ENCODE measurements around the gene CCDC63.
"Not testable (repeated sequence)": the region's sequence is repeated elsewhere in the genome, so short reads cannot be mapped to it uniquely, and the experiment has no call there.

The CCDC63 gene

DNA sequence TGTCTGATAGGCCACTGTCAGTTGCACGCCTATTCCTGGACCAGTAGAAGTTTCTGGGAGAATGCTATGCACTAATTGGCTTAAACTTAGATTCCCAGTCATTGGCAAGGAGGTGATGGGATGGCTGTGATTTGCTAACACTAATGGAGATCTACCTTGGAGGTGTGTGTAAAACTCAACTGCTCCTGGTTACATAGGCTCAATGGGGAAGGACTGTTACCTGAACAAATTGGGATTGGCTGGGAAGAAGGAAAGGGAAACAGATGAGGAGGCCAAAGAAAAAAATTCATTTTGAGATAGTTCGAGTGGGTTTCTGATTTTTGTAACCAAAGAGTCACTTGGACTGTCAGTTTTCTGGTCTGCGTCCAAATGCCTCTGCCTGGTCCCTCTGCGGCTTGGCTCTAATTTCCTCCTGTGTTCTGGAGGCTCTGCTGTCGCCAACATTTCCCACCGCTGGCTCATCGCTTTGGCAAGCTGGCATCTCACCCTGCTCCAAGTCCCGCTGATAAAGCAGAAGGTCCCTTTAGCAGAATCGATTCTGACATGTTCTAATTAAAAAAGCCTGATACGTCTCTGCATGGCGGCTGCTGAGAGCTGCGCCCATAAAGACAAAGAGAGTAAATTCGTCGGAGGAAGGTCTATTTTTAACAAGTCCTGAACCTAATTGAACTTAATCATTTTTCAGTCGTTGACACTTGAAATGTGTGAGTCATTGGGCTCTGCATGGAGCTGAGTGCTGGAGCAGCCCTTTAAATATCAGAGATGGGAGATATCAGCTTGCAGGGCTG is 2.0 kb upstream of the CCDC63 start:
- no peak for DNase-seq

GRCh38 chr12:110845339-110845682 is 1.5 kb upstream of the CCDC63 start:
- no peak for DNase-seq

DNA sequence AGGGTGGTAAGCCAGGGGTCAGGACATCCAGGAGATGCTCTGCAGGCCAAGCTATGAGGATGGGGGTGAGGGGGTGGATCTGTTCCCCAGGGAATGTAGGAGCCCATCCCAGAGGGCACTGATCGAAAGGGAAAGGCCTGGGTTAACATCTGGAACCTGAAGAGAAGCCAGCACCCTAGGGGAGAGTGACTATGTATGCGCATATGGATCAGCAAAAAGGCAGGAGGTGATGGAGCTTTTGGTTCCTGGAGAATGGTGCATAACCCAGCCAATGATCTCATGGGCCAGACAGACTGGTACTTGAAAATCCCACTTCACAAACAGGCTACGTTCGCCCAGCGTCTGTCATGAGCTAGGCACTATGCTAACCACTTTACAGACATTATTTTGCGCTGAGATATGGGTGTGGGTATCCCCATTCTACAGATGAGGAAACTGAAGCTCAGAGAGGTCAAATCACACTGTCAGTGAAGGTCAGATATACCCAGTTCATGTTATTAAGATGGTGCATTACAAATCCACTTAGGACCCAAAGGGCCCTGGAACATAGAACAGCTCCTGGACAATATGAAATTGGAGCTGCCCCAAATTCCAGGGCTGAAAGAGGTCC is 1.6 kb downstream of the CCDC63 start:
- DNase-seq = no peak

- no peak for DNase-seq
Observed at GRCh38 chr12:110849221-110849620, 2.4 kb downstream of the CCDC63 start.

GRCh38 chr12:110849748-110850403 is 3.1 kb downstream of the CCDC63 start:
- DNase-seq = no peak

DNA sequence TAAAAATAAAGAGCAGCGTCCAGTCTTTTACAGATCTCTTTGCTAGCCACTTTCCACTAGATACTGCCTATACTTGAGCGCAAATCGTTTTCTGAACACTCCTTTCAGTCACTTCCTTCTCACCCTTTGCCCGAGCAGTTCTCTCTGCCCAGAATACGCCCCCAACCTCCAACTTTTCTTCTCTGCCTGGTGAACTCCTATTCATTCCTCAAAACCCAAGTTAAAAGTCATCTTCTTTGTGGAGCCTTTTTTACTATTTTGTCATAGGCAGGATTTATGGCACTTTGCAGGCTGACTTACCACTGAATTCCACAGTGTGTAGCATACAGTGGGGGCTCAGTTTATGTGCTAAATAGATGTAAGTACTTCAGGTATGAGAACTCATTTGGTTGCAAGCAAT is 4.0 kb downstream of the CCDC63 start:
- no peak for DNase-seq

- DNase-seq = no peak
Observed at GRCh38 chr12:110853836-110854235, 7.0 kb downstream of the CCDC63 start.

DNA sequence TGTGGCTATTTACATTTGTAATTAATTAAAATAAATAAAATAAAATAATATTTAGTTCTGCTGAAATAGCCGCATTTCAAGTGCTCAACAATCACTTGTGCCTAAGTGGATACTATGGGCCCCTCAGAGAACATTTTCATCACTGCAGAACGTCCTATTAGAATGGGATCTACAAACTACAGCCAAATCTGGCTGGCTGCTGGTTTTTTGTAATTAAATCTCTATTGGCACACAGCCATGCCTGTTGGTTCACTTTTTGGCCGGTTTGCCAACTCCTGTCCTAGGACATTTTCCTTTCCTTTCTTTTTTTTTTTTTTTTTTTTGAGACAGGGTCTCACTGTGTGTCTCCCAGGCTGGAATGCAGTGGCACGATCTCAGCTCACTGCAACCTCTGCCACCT is 9.8 kb downstream of the CCDC63 start:
- no peak for DNase-seq

DNA sequence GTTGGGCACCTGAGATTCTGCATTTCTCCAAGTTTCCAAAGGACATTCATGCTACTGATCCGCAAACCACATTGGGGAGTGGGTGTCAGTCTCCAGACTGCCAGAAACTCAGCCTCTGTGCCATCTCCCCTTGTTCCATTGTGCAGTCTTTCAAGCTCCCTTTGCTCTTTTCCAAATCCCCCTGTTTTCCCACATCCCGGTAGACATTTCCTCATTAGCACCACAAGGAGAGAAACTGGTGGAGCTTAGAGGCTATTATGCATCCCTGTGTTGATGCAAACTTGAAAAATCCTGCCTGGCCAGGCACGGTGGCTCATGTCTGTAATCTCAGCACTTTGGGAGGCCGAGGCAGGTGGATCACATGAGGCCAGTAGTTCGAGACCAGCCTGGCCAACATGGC is 10.7 kb downstream of the CCDC63 start:
- DNase-seq = no peak

GRCh38 chr12:110857954-110858353 is 11.2 kb downstream of the CCDC63 start:
- not testable (repeated sequence) for DNase-seq

DNA sequence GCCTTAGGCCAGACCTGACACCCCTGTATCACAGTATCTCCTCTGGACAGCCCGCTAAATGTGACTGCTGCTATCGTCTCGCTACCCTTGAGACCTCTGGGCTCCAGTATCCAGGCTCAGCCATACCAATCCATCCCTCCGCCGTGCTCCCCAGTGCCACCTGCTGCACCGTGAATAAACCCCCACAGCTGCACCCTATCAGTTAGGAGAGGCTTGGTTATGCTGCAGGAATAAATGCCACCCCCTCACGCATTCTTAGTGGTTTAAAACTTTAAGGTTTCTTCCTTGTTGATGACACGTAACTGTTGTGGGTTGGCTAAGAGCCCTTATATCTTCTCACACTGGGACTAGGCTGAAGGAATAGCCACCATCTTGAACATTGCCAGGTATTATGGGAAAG is 12.1 kb downstream of the CCDC63 start:
- DNase-seq = no peak

GRCh38 chr12:110860833-110861296 is 14.1 kb downstream of the CCDC63 start:
- DNase-seq = no peak

DNA sequence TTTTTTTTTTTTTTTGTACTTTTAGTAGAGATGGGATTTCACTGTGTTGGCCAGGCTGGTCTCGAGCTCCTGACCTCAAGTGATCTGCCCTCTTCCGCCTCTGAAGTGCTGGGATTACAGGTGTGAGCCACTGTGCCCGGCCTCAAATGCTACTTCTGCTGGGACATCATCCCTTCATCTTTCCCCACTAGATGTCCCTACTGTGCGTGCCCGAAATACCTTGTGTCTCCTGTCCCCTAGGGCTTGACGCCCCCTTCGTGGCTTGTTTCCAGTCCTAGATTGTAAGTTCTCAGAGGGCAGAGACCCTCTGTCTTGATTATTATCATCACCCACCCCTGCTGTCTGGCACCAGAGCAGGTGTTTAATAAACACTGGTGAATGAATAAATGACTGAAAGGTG is 14.9 kb downstream of the CCDC63 start:
- DNase-seq = no peak

DNA sequence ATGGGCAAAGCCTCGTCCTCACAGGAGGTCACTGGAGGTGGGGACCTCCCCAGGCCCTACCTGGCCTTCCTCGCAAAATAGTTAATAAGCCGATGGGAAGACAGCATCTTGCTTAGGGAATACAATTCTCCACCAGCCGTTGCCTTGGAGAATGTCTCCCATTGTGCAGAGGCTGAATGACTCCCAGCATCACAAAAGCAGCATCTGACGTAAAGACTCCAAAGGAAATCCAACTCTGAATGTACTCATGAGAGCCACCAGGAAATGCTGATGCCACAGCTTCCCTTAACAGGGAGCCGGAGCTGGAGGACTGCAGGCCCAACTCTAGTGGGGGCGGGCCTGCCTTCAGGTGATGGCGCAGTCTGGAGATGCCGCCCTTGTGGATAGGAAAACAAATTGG is 15.5 kb downstream of the CCDC63 start:
- no peak for DNase-seq

DNA sequence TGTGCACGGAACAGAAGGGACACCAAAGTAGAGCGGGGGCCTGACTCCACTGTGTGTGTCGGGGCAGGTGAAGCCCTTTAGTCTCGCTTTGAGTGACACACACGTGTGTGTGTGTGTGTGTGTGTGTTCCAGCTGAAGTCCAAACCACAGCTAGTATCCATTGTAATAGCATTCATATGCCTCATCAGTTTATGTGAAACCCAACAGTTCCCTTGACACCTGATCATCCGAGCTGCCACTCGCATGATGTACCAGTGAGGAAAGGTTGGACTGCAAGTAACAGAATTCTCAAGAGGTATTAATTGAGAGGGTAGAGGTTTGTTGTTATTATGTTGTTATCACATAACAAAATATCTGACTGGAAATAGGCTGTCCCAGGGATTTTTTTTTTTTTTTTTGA is 16.4 kb downstream of the CCDC63 start:
- no peak for DNase-seq

DNA sequence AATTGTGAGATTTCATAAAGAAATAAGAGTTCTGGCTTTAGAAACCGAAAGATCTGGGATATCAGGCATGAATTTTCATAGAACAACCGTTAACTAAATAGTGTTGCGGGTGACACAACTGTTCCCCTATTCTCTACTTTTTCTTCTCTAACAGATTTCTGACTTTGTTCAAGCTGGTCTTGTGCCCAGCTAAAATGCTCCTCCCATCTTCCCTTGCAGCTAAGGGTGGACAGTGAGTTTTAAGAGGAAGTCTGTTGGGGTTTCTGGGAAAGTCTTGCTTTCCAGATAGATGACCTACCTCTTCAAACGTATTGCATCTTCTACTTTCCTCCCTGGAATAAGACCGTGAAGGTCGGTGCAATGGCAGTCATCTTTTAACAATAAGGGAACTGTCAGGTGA is 18.7 kb downstream of the CCDC63 start:
- no peak for DNase-seq

- DNase-seq = no peak
Observed at GRCh38 chr12:110869026-110869425, 22.2 kb downstream of the CCDC63 start.

DNA sequence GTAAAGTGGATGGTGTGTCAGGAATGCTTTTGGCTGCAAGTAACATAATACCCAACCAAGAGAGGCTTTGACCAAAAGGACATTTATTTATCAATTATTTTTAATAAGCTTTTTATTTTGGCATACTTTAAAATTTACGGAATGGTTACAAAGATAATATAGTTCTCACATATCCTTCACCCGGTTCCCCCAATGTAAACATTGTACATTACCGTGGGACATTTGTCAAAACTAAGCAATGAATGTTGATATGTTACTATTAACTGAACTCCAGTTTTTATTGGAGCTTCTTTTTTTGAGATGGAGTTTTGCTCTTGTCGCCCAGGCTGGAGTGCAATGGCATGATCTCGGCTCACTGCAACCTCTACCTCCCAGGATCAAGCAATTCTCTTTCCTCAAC is 23.0 kb downstream of the CCDC63 start:
- no peak for DNase-seq

- DNase-seq = no peak
Observed at GRCh38 chr12:110872100-110872499, 25.3 kb downstream of the CCDC63 start.

DNA sequence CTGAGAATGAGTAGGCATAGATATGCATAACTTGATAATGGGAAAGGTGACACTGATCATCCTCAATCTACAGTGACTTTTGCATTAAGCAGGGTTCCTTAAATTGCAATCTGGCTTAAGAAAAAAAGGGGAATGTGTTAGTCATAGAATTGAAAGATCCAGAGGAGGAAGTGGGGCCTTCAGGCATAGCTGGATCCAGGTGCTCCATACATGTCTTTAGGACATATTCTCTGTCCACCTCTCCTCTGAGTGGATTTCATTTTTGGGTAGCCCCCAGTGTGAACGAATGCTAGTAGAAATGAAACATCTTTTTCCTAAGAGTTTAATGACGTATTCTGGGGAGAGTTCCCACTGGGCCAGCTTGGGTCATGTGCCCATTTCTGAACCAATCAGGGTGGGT is 27.6 kb downstream of the CCDC63 start:
- DNase-seq = no peak

GRCh38 chr12:110874781-110875180 is 28.0 kb downstream of the CCDC63 start:
- no peak for DNase-seq

- no peak for DNase-seq
Observed at GRCh38 chr12:110880651-110881050, 33.9 kb downstream of the CCDC63 start.

- no peak for DNase-seq
Observed at GRCh38 chr12:110883251-110883650, 36.5 kb downstream of the CCDC63 start.

DNA sequence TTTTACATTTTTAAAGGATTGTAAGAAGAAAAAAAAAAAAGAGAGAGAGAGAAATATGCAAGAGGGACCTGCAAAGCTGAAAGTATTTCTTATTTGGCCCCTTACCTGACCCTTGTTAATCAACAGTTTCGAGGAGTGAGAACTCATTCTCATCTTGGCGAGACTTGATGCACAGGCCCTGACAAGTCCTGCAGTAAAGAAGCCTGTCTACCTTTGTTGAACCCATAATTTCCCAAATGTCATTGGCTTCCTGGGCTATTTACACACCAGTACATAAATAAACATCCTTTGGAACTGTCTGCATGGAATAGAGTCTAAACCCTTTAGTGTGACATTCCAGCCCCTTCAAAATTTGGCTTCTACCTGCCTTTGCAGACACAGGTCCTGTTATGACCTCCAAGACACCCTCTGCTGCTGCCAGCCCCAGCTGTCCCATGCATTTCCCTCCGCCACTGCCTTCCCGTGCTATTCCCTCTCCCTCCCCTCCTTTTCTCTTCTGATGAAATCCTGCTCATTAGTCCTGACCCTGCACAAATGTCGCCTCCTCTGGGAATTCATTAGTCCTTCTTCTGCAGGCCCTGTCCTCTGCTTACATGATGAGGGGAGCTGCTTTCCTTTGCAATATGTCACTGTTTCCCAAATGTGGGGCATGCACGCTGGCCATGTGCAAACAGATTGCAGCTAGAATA is 38.5 kb downstream of the CCDC63 start:
- DNase-seq = no peak

Measured in NCI-H2107 (cell line).